ENCODE data around the gene FBXW11.

The FBXW11 gene

GRCh38 chr5:171893290-171893886, 113.0 kb downstream of the FBXW11 start:
- Histone ChIP-seq H3K27ac (replicated peaks) (no peak overlapping the region), H3K27me3 (ENCODE audit: insufficient read depth, poor library complexity, severe bottlenecking) (no peaks in the 10 kb centered on the region), H3K4me3 (replicated peaks; ENCODE audit: insufficient read depth, low read length) (no peak overlapping the region)
- TF ChIP-seq SPI1 (IDR thresholded peaks at IDR 0.05; ENCODE audit: borderline replicate concordance, low read depth) (no peak), REST (IDR thresholded peaks at IDR 0.05; ENCODE audit: insufficient replicate concordance, low read depth) (no peak), GABPA (IDR thresholded peaks at IDR 0.05; ENCODE audit: low read depth) (no peak), POLR2AphosphoS5 (IDR thresholded peaks at IDR 0.05; ENCODE audit: low read depth) (no peak)
- TF ChIP-seq, protein P1, sequence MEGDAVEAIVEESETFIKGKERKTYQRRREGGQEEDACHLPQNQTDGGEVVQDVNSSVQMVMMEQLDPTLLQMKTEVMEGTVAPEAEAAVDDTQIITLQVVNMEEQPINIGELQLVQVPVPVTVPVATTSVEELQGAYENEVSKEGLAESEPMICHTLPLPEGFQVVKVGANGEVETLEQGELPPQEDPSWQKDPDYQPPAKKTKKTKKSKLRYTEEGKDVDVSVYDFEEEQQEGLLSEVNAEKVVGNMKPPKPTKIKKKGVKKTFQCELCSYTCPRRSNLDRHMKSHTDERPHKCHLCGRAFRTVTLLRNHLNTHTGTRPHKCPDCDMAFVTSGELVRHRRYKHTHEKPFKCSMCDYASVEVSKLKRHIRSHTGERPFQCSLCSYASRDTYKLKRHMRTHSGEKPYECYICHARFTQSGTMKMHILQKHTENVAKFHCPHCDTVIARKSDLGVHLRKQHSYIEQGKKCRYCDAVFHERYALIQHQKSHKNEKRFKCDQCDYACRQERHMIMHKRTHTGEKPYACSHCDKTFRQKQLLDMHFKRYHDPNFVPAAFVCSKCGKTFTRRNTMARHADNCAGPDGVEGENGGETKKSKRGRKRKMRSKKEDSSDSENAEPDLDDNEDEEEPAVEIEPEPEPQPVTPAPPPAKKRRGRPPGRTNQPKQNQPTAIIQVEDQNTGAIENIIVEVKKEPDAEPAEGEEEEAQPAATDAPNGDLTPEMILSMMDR (IDR thresholded peaks at IDR 0.05; ENCODE audit: insufficient read depth, low read length): no peak
- DNase-seq (ENCODE audit: low read depth in 1 of 2, low spot score in 1 of 2): no peak

DNA sequence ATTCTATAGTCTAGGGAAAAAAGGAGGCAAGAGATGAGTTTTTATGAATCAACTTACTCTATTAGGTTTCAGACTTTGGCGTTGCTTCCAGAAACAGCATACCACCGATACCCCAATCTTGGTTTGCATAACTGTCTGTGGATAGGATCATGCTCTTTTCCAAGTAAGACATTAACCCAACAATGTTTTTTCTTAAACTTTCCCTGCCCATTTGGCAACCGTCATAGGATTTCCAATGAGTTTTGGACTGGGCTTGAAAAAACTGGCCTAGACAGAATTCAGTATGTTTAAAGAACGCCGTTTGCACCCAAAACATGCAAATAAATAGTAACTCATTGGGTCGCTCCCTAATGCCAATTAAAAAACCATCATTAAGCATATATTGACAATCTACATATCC, 114.8 kb downstream of the FBXW11 start:
- DNase-seq (ENCODE audit: low read depth in 1 of 2, low spot score in 1 of 2): no peak
- no peak for TF ChIP-seq GABPA (IDR thresholded peaks at IDR 0.05; ENCODE audit: low read depth)
- no peak for TF ChIP-seq POLR2AphosphoS5 (IDR thresholded peaks at IDR 0.05; ENCODE audit: low read depth)
- TF ChIP-seq REST (IDR thresholded peaks at IDR 0.05; ENCODE audit: insufficient replicate concordance, low read depth): no peak
- TF ChIP-seq, protein P1 (IDR thresholded peaks at IDR 0.05; ENCODE audit: insufficient read depth, low read length): no peak
- no peak for TF ChIP-seq SPI1 (IDR thresholded peaks at IDR 0.05; ENCODE audit: borderline replicate concordance, low read depth)
- Histone ChIP-seq H3K4me3 (replicated peaks; ENCODE audit: insufficient read depth, low read length) (no peak overlapping the region), H3K27me3 (ENCODE audit: insufficient read depth, poor library complexity, severe bottlenecking) (no peaks in the 10 kb centered on the region), H3K27ac (replicated peaks) (no peak overlapping the region)

- H3K27me3 ChIP-seq (ENCODE audit: insufficient read depth, poor library complexity, severe bottlenecking): no peaks in the 10 kb centered on the region
- no peak for TF ChIP-seq SPI1 (IDR thresholded peaks at IDR 0.05; ENCODE audit: borderline replicate concordance, low read depth)
- TF ChIP-seq REST (IDR thresholded peaks at IDR 0.05; ENCODE audit: insufficient replicate concordance, low read depth): no peak
- no peak for TF ChIP-seq GABPA (IDR thresholded peaks at IDR 0.05; ENCODE audit: low read depth)
- TF ChIP-seq, protein P1 (IDR thresholded peaks at IDR 0.05; ENCODE audit: insufficient read depth, low read length): no peak
- TF ChIP-seq POLR2AphosphoS5 (IDR thresholded peaks at IDR 0.05; ENCODE audit: low read depth): no peak
- H3K4me3 ChIP-seq (replicated peaks; ENCODE audit: insufficient read depth, low read length): no peak overlapping the region
Measured at GRCh38 chr5:171891150-171891549, 115.3 kb downstream of the FBXW11 start.

More at GRCh38 chr5:171891150-171891549, 115.3 kb downstream of the FBXW11 start:
- no peak for DNase-seq (ENCODE audit: low read depth in 1 of 2, low spot score in 1 of 2)
- no peak overlapping the region for H3K27ac ChIP-seq (replicated peaks)
